SK-N-SH treated with all-trans-retinoic acid at 6 μM for 48 hours (cell line): ENCODE measurements around the gene TUBA1C.
"Not testable (repeated sequence)": the region's sequence is repeated elsewhere in the genome, so short reads cannot be mapped to it uniquely, and the experiment has no call there.

ENCODE experiments used
- BACH2 ChIP-seq: fragments of 250-450 bp; sonication (Bioruptor Pico); IDR thresholded peaks from 2 replicates; pipeline ENCODE4 v1.9.0; 2021; ENCODE audit warnings: mild to moderate bottlenecking, borderline replicate concordance
- PATZ1 ChIP-seq: fragments of 250-450 bp; sonication (Bioruptor Pico); IDR thresholded peaks from 2 replicates; pipeline ENCODE4 v1.8.0; 2020; ENCODE audit warnings: mild to moderate bottlenecking, moderate library complexity, borderline replicate concordance

GRCh38 chr12:49255456-49255855 is 9.4 kb upstream of the TUBA1C start:
- not testable (repeated sequence) for TF ChIP-seq BACH2, PATZ1 (CRISPR knock-in tag)
